ENCODE measurements around the gene ESYT2.
"Not testable (repeated sequence)": the region's sequence is repeated elsewhere in the genome, so short reads cannot be mapped to it uniquely, and the experiment has no call there.

ESYT2 gene

DNA sequence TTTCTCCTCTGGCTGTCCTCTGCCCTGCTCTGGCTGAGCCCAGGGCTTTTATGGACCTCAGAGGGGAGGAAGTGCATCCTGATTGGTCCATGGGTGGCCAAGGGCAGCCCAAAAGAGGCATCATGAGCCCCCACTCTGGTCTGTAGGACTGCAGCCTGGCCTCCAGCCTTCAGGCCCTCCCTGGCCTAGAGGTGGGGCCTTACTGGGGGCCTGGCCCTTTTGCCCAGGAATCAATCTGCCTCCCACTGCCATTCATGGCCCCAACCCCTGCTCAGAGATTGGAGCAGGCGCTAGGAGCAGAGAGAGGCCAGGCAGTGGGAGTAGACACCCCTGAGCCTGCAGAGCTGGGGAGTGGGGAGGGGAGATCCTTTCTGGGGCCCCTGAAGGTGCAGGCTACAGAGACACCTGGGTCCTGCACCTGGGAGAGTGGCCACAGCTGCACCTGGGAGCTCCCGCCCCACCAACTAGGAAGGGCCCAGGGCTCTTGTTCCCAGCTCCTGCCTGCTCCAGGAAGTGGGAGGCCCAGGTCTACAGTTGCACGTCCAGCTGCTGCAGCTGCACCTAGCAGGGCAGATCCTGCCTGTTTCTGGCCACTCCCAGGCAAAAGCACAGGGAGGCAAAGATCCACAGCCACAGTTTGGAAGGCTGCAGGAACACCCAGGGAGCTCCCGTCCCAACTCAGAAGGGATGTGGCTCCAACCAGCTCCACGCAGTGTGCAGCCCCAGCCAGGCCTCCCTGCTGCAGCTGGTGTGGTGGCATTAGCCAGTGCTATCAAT is 20.6 kb upstream of the ESYT2 start:
- FAIRE-seq (no peak), DNase-seq (ENCODE audit: insufficient read length, low spot score) (no peak)
- TF ChIP-seq, protein P1, sequence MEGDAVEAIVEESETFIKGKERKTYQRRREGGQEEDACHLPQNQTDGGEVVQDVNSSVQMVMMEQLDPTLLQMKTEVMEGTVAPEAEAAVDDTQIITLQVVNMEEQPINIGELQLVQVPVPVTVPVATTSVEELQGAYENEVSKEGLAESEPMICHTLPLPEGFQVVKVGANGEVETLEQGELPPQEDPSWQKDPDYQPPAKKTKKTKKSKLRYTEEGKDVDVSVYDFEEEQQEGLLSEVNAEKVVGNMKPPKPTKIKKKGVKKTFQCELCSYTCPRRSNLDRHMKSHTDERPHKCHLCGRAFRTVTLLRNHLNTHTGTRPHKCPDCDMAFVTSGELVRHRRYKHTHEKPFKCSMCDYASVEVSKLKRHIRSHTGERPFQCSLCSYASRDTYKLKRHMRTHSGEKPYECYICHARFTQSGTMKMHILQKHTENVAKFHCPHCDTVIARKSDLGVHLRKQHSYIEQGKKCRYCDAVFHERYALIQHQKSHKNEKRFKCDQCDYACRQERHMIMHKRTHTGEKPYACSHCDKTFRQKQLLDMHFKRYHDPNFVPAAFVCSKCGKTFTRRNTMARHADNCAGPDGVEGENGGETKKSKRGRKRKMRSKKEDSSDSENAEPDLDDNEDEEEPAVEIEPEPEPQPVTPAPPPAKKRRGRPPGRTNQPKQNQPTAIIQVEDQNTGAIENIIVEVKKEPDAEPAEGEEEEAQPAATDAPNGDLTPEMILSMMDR (IDR thresholded peaks at IDR 0.05; ENCODE audit: insufficient read depth, missing control alignments), result no peak

DNA sequence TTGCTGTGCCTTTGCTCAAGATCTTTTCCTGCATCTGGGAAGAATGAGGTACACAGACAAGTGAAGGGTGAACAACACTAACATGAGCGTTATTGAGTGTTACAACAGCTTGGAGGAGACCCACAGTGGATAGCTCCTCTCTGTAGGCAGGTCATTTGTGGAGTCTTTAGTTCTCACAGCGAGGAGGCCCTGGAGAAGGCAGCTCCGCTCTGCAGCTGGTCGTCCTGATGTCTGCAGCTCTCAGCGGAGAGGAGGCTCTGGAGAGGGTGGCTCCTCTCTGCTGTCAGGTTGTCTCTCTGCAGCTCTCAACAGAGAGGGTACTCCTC is 20.1 kb upstream of the ESYT2 start:
- FAIRE-seq (no peak), DNase-seq (ENCODE audit: insufficient read length, low spot score) (no peak)
- TF ChIP-seq, protein P1 (IDR thresholded peaks at IDR 0.05; ENCODE audit: insufficient read depth, missing control alignments), result no peak

DNA sequence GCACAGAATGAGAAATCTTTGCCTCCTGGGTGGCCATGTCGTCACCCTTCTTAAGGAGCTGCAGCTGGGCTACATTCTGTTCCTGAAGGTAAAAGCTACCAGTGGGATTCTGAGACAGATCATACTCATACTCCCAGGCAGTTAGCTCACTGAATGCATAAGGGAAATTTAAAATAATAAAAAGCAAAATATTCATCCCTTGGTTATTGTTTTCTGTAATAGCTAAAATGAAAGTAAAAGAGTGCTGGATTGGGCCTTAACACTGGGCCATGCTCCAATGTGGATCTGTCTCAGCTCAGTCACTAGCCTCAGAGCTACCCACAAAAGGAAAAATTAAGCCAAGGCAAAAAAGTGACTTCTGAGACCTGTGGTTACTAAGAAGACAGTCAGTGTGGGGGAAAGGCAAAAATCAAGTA is 18.1 kb upstream of the ESYT2 start:
- DNase-seq (ENCODE audit: insufficient read length, low spot score) (no peak), FAIRE-seq (no peak)
- TF ChIP-seq, protein P1 (IDR thresholded peaks at IDR 0.05; ENCODE audit: insufficient read depth, missing control alignments), result no peak

DNA sequence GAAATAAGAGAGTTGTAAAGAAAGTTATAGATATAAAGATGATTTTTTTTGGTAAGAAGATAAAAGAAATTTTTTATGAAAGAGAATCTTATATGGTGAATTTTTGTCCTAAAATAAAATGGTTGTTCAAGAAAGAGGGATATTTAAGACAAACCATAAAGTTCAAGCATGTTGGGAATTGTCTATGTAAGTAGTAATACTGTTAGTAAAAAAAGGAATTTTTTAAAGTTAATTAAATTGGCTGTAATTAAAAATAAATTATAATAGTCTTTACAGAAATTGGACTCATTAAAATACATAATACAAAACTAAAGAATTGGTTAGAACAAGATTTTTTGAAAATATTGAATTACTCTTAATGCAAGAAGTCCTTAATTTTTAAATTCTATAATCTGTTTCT is 17.0 kb upstream of the ESYT2 start:
- FAIRE-seq (no peak), DNase-seq (ENCODE audit: insufficient read length, low spot score) (no peak)
- TF ChIP-seq, protein P1 (IDR thresholded peaks at IDR 0.05; ENCODE audit: insufficient read depth, missing control alignments), result no peak

DNA sequence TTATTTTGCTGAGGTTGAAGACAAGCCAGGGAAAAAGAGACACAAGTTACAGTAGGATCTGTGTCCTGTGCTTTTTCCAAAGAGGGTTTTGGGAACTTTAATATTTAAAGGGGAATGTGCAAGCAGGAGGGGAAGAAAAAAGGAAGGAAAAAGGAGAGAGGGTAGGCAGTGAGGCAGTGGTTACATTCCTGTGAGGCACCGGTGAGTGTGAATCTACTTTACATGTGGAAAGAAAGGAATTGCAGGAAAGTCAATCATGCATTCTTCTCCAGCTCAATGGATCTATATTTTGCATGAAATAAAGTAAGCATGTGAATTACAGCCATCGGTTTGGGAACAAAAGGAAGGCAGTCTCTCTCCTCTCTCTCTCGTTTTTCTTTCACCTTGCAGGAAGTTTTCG is 14.5 kb upstream of the ESYT2 start:
- no peak for FAIRE-seq
- DNase-seq (ENCODE audit: insufficient read length, low spot score), result no peak
- TF ChIP-seq, protein P1 (IDR thresholded peaks at IDR 0.05; ENCODE audit: insufficient read depth, missing control alignments), result no peak

DNA sequence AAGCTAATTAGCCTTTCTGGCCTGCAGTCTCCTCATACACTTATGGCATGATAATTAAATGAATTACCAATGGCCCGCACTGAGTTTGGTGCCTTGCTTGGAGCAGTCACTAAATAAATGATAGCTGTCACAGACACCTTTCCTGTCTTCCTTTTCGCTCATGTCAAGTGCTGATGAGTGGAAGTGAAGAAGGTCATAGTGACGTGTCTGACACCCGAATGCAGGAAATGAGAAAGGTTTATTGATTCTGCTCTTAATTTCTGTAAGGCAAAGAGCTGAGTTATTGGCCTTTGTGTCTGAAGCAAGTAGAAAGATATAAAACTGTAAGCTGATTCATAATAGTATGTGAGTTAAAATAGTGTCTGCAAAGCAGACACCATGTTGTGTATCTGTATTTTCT is 13.2 kb upstream of the ESYT2 start:
- FAIRE-seq (no peak), DNase-seq (ENCODE audit: insufficient read length, low spot score) (no peak)
- TF ChIP-seq, protein P1 (IDR thresholded peaks at IDR 0.05; ENCODE audit: insufficient read depth, missing control alignments), result no peak

DNA sequence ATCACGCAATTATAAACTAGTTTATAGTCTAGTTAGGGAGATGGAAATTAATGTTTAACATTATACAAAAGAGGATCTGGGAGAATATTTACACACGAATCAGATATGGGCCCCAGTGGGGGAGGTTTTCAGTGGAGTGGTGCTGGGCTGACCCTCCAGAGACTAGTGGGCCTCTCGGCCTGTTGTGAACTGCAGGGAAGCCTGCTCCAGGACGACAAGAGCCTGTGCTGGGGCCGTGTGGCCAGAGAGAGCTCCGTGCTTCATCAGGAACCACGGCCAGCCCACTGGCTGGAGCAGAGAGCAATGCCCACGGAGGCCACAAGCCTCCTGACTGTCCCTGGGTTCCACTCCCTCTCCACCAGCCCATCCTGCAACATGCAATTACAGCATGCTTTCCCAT is 11.3 kb upstream of the ESYT2 start:
- TF ChIP-seq, protein P1 (IDR thresholded peaks at IDR 0.05; ENCODE audit: insufficient read depth, missing control alignments), result no peak
- no peak for FAIRE-seq
- no peak for DNase-seq (ENCODE audit: insufficient read length, low spot score)

DNA sequence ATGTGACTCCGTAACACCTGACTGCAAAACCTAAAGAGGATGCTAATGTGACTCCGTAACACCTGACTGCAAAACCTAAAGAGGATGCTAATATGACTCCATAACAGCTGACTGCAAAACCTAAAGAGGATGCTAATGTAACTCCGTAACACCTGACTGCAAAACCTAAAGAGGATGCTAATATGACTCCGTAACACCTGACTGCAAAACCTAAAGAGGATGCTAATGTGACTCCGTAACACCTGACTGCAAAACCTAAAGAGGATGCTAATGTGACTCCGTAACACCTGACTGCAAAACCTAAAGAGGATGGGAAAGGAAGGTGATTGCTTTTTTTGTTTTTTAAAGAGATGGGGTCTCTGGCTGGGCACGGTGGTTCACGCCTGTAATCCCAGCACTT is 9.9 kb upstream of the ESYT2 start:
- DNase-seq (ENCODE audit: insufficient read length, low spot score); FAIRE-seq: not testable (repeated sequence)
